Mononuclear cell (primary cell): ENCODE data around the gene OGFOD1. TPM values are rescaled to one million over a fixed set of nuclear protein-coding genes. Genes with fewer than 3 reads are reported as not detected.
"Not testable (repeated sequence)": the region's sequence is repeated elsewhere in the genome, so short reads cannot be mapped to it uniquely, and the experiment has no call there.

ENCODE experiments used
- H3K27me3 ChIP-seq: 2 replicates; pipeline ENCODE4 v1.6.0; 2011; ENCODE audit warnings: low read length, control low read depth; ENCODE audit not compliant: insufficient read depth
- H3K4me1 ChIP-seq: 2 replicates; pipeline ENCODE4 v1.5.1; 2011; ENCODE audit warnings: mild to moderate bottlenecking, low read length, control low read depth; ENCODE audit not compliant: insufficient read depth
- H3K4me3 ChIP-seq: 2 replicates; pipeline ENCODE4 v1.5.1; 2011; ENCODE audit warnings: mild to moderate bottlenecking, low read length, moderate library complexity
- H3K9me3 ChIP-seq: 2 replicates; pipeline ENCODE4 v1.5.1; 2011; ENCODE audit warnings: low read depth, mild to moderate bottlenecking, control low read depth, low read length
- total RNA-seq: library from RNA; depleted of rRNA; stranded (reverse); fragments of >200 nt; gene quantifications from one replicate; pipeline ENCODE4 v1.2.3, GENCODE V29; 2012

OGFOD1 gene
- total RNA-seq, 1 donor = 20.6 TPM

DNA sequence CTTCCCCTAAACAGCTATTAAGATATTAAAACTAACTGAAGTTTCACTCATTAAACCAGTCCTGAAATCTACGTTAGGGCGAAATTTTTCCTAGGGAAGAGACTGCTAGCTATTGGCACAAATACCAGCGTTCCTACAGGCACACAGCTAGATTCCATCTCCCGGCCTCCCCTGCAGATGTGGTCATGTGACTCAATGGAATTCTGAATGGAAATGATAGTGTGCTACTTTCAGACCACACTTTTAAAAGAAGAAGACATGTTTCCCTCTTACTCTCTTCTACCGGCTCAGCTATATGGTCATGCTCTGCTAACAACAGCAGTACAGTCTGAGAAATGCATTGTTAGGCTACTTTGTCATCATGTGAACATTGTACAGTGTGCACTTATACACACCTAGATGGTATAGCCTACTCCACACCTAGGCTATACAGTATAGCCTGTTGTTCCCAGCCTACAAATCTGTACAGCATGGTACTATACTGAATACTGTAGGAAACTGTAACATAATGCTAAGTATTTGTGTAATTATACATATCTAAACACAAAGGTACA is 31.4 kb downstream of the OGFOD1 start:
- H3K4me1 ChIP-seq = no peaks in the 10 kb centered on the region
- no peak overlapping the region for H3K4me3 ChIP-seq
- no peaks in the 10 kb centered on the region for H3K9me3 ChIP-seq
- no peaks in the 10 kb centered on the region for H3K27me3 ChIP-seq

DNA sequence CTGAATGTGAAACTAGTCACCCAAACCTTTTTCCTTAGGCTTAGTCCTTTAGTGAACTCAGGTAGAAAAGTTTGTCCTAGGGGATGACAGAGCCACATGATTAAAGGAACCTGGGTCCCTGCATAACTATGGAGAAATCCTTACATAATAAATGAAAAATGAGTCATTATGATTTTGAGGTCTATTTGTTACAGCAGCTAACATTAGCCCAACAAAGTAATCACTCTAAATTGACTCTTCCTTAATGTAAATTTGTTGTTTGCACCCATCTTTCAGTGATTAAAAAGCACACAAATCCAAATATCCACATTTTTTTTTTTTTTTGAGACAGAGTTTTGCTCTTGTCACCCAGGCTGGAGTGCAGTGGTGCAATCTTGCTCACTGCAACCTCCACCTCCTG is 32.0 kb downstream of the OGFOD1 start:
- Histone ChIP-seq H3K4me1 (no peaks in the 10 kb centered on the region), H3K9me3 (no peaks in the 10 kb centered on the region), H3K4me3 (no peak overlapping the region)

DNA sequence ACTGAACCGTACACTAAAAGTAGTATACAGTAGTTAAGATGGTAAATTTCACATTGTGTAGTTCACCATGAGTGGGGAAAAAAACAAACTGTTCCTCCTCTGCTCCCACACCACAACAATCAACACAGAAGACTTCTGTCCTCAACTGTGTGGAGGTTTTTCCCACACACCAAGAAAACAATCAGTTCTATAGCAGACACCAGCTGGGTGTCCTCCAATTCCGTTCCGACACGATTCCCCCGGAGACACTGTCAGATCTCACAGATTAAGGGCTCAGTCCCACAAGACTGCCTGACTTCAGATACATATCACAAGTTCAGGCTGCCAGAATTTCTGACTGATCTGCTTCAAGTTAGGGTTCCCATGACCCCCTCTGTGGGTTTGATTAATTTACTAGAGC is 36.7 kb downstream of the OGFOD1 start:
- no peaks in the 10 kb centered on the region for H3K4me1 ChIP-seq
- H3K9me3 ChIP-seq = no peaks in the 10 kb centered on the region
- no peaks in the 10 kb centered on the region for H3K27me3 ChIP-seq
- H3K4me3 ChIP-seq = no peak overlapping the region

More for the DNA sequence above, 32.0 kb downstream of the OGFOD1 start:
- no peaks in the 10 kb centered on the region for H3K27me3 ChIP-seq

DNA sequence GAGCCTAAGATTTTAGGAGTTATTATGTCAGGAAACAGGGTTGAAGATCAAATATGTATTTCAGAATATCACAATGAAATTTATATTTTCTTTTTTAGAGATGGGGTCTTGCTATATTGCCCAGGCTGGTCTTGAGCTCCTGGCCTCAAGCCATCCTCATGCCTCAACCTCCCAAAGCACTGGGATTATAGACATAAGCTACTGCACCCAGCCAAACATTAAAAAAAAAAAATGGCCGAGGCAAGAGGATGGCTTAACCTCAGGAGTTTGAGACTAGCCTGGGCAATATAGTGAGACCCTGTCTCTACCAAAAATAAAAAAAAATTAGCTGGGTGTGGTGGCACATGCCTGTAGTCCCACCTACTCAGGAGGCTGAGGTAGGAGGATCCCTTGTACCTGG is 37.5 kb downstream of the OGFOD1 start:
- not testable (repeated sequence) for H3K4me1 ChIP-seq, H3K27me3 ChIP-seq, H3K9me3 ChIP-seq, H3K4me3 ChIP-seq

- Histone ChIP-seq H3K9me3 (no peaks in the 10 kb centered on the region), H3K27me3 (no peaks in the 10 kb centered on the region), H3K4me3 (no peak overlapping the region), H3K4me1 (no peaks in the 10 kb centered on the region)
These were observed 40.4 kb downstream of the OGFOD1 start for GRCh38 chr16:56491657-56492261.

- Histone ChIP-seq H3K4me1 (no peaks in the 10 kb centered on the region), H3K9me3 (no peaks in the 10 kb centered on the region), H3K4me3 (no peak overlapping the region), H3K27me3 (no peaks in the 10 kb centered on the region)
These were observed 41.8 kb downstream of the OGFOD1 start for GRCh38 chr16:56493126-56493525.

- H3K4me1 ChIP-seq = no peaks in the 10 kb centered on the region
These were observed 42.5 kb downstream of the OGFOD1 start for GRCh38 chr16:56493815-56494214.

GRCh38 chr16:56505181-56505580 is 53.8 kb downstream of the OGFOD1 start:
- no peaks in the 10 kb centered on the region for H3K4me1 ChIP-seq
- H3K9me3 ChIP-seq = no peaks in the 10 kb centered on the region
- H3K4me3 ChIP-seq = no peak overlapping the region
- no peaks in the 10 kb centered on the region for H3K27me3 ChIP-seq

More at GRCh38 chr16:56493815-56494214, 42.5 kb downstream of the OGFOD1 start:
- Histone ChIP-seq H3K9me3 (no peaks in the 10 kb centered on the region), H3K4me3 (no peak overlapping the region), H3K27me3 (no peaks in the 10 kb centered on the region)

DNA sequence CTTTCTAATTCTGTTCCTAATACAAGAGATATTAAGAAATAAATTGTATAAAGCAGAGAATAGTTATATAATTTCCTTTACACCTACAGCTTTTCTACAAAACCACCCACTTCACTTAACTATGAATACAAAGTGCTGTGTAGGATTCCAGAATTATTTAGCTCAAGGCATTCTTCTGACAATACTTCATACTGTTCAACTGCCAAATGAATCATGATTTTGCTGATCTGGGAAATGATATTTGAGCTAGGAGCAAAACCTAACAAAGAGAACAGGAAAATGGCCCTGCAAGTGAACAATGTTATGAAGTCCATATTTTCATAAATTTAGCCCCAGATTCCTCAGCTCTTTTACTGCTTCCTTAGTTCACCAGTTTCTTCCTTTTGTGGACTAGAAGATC is 55.6 kb downstream of the OGFOD1 start:
- H3K4me1 ChIP-seq = no peaks in the 10 kb centered on the region
- no peak overlapping the region for H3K4me3 ChIP-seq
- H3K9me3 ChIP-seq = no peaks in the 10 kb centered on the region
- no peaks in the 10 kb centered on the region for H3K27me3 ChIP-seq

- no peak overlapping the region for H3K4me3 ChIP-seq
- no peaks in the 10 kb centered on the region for H3K9me3 ChIP-seq
- H3K27me3 ChIP-seq = no peaks in the 10 kb centered on the region
- no peaks in the 10 kb centered on the region for H3K4me1 ChIP-seq
These were observed 59.2 kb downstream of the OGFOD1 start for GRCh38 chr16:56510544-56510943.

GRCh38 chr16:56512025-56512424 is 60.7 kb downstream of the OGFOD1 start:
- Histone ChIP-seq H3K27me3 (no peaks in the 10 kb centered on the region), H3K4me1 (peaks cover 2% of the 10 kb centered on the region), H3K4me3 (no peak overlapping the region), H3K9me3 (no peaks in the 10 kb centered on the region)

DNA sequence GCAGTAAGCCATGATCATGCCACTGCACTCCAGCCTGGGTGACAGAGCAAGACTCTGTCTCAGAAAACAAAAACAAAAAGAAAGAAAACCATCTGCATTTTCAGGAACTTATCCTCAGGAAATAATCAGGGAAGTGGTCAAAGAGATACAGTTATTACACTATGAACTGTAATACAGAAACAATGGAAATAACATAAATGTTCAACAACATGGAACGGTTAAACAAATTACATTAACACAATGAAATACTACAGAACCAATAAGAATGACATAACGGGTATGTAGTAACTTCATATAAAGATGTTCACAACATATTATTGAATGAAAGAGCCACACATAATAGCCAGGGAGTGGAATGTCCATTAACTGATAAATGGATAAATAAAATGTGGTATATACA is 61.7 kb downstream of the OGFOD1 start:
- peaks cover 6% of the 10 kb centered on the region for H3K4me1 ChIP-seq
- no peaks in the 10 kb centered on the region for H3K27me3 ChIP-seq
- no peaks in the 10 kb centered on the region for H3K9me3 ChIP-seq
- no peak overlapping the region for H3K4me3 ChIP-seq

GRCh38 chr16:56513972-56514371 is 62.6 kb downstream of the OGFOD1 start:
- Histone ChIP-seq H3K27me3 (no peaks in the 10 kb centered on the region), H3K4me1 (peaks cover 10% of the 10 kb centered on the region), H3K4me3 (no peak overlapping the region), H3K9me3 (no peaks in the 10 kb centered on the region)

GRCh38 chr16:56514845-56515244 is 63.5 kb downstream of the OGFOD1 start:
- no peak overlapping the region for H3K4me3 ChIP-seq
- H3K4me1 ChIP-seq = peaks cover 16% of the 10 kb centered on the region
- H3K9me3 ChIP-seq = no peaks in the 10 kb centered on the region
- H3K27me3 ChIP-seq = no peaks in the 10 kb centered on the region

DNA sequence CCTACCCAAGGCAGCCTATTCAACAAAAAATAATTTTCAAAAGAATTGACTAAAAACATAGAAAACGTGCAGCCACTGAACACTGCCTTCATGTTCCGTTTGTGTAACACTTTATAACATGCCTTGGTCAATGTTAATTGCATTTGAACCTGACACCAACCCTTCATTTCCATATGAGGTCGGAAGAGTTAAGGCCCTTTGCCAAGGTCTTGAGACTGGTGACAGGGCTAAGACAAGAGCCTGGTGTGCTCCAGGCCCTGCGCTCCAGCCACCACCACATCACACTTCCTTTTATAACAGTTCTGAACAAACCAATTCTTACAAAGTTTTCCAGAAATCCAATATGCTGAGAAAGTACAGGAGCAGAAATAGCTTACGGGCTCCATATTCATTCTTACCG is 64.3 kb downstream of the OGFOD1 start:
- Histone ChIP-seq H3K27me3 (no peaks in the 10 kb centered on the region), H3K4me1 (peaks cover 22% of the 10 kb centered on the region), H3K4me3 (no peak overlapping the region), H3K9me3 (no peaks in the 10 kb centered on the region)

DNA sequence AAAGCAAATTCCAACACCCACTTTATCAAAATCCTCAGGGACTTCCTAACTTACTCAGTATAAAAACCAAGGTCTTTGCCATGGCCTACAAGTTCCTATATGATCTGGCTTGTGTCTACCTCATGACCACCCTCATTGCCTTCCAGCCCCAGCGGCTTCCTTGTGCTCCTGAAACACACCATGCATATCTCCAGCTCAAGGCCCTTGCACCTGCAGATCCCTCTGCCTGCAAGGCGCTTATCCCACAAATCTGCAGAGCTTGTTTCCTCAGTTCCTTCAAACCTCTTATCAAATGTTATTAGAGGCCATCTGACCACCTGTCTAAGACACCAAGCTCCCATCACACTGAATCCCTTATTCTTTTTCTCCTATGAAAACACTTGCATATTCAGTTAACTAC is 65.9 kb downstream of the OGFOD1 start:
- no peak overlapping the region for H3K4me3 ChIP-seq
- no peaks in the 10 kb centered on the region for H3K9me3 ChIP-seq
- H3K27me3 ChIP-seq = no peaks in the 10 kb centered on the region
- H3K4me1 ChIP-seq = peaks cover 24% of the 10 kb centered on the region
